Frontal cortex (tissue), 4 donors: Measurements from ENCODE around the gene CCAR1. TPM values are rescaled to one million over a fixed set of nuclear protein-coding genes. Genes with fewer than 3 reads are reported as not detected.
"Not testable (repeated sequence)": the region's sequence is repeated elsewhere in the genome, so short reads cannot be mapped to it uniquely, and the experiment has no call there.

ENCODE experiments used
- DNase-seq, 2 donors: peaks; one replicate each; pipeline ENCODE4 v3.0.0; 2012; ENCODE audit warnings: low spot score in 2 of 2
- FAIRE-seq: peaks from 2 replicates; lab custom pipeline; 2012; peaks lifted over from hg19 to GRCh38; lab: Jason Lieb, UNC
- total RNA-seq: library from RNA; depleted of rRNA; stranded (reverse); fragments of >200 nt; gene quantifications from one replicate; pipeline ENCODE4 v1.2.3, GENCODE V29; 2014
- donor health status: control.
- donor health status: control.
- donor health status: control.

CCAR1 gene, protein sequence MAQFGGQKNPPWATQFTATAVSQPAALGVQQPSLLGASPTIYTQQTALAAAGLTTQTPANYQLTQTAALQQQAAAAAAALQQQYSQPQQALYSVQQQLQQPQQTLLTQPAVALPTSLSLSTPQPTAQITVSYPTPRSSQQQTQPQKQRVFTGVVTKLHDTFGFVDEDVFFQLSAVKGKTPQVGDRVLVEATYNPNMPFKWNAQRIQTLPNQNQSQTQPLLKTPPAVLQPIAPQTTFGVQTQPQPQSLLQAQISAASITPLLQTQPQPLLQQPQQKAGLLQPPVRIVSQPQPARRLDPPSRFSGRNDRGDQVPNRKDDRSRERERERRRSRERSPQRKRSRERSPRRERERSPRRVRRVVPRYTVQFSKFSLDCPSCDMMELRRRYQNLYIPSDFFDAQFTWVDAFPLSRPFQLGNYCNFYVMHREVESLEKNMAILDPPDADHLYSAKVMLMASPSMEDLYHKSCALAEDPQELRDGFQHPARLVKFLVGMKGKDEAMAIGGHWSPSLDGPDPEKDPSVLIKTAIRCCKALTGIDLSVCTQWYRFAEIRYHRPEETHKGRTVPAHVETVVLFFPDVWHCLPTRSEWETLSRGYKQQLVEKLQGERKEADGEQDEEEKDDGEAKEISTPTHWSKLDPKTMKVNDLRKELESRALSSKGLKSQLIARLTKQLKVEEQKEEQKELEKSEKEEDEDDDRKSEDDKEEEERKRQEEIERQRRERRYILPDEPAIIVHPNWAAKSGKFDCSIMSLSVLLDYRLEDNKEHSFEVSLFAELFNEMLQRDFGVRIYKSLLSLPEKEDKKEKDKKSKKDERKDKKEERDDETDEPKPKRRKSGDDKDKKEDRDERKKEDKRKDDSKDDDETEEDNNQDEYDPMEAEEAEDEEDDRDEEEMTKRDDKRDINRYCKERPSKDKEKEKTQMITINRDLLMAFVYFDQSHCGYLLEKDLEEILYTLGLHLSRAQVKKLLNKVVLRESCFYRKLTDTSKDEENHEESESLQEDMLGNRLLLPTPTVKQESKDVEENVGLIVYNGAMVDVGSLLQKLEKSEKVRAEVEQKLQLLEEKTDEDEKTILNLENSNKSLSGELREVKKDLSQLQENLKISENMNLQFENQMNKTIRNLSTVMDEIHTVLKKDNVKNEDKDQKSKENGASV
- total RNA-seq: 45.2 TPM

- DNase-seq (peak; percentile 88 to 90), FAIRE-seq (no peak)
These were observed at the start of gene CCAR1 for GRCh38 chr10:68720793-68721672. TSS of gene CCAR1 (plus strand) at chr10:68721239. CDS start at chr10:68722505, 1,266 bp downstream.

DNA sequence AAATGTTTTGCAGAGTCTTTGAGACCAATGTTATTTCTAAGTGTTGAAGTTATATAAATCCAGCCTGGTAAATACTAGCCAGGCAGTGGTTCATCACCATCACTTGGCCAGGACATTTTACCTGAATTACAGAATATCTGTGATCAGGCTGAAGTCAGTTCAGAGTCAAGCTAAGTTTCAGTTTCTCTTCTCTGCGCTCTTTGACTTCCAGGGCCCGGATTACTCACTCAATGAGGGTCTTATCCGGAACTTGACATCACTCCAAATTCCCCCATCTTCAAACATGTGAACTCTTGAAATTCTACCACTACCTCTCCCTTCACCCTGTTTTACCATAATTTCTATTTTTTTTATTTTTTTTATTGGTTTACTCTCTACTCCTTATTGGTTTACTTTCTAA is 36.6 kb upstream of the CCAR1 start:
- no peak for FAIRE-seq
- DNase-seq: no peak

DNA sequence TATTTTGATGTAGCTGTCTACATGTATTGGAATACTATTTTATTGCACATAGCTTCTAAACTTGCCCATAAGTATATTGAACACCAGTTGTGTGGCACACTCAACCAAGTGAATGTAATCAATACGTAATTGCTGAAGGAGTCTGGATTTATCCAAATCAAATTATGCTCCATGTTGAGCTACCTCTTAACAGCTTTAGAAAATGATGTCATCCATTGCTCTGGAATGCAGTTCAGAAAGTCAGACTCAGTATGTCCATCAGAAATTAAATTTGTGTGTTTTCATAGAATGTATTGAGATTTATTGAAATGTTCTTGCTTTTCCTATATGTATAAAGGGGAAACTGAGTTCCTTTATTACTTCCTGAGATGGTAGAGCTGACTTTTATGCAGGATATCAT is 25.0 kb upstream of the CCAR1 start:
- no peak for DNase-seq
- no peak for FAIRE-seq

DNA sequence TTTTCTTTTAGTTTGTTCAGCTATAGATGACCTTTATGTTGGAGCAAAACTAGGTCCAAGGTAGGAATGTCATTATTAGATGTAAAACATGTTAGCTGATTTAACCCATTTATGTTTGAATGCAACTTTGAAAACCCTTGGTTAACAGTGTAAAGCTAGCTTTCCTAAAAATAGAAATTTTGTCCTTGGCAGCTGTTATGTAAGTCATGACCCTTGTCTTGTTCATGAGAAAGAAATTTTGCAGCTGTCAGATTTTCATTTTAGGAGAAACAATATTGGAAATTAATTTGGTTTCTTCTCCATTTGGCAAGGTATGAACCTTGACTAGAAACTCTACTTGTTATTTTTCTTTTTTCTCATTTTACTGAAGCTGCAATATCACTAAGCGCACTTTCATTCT is 23.9 kb upstream of the CCAR1 start:
- DNase-seq: no peak
- FAIRE-seq: no peak

GRCh38 chr10:68700197-68700596 is 20.8 kb upstream of the CCAR1 start:
- FAIRE-seq: no peak
- no peak for DNase-seq

GRCh38 chr10:68705548-68705947 is 15.5 kb upstream of the CCAR1 start:
- FAIRE-seq: no peak

DNA sequence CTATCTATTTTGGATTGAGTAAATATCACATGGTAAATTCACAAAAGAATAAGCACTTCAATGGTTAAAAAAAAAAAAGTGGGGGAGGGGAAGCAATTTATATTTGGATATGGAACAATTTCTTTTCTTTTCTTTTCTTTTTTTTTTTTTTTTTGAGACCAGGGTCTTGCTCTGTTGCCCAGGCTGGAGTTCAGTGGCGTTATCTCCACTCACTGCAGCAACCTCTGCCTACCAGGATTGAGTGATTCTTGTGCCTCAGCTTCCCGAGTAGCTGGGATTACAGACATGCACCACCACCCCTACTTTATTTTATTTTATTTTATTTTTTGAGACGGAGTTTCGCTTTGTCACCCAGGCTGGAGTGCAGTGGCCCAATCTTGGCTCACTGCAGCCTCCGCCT is 12.1 kb upstream of the CCAR1 start:
- DNase-seq, FAIRE-seq: not testable (repeated sequence)

More at GRCh38 chr10:68705548-68705947, 15.5 kb upstream of the CCAR1 start:
- DNase-seq: no peak

DNA sequence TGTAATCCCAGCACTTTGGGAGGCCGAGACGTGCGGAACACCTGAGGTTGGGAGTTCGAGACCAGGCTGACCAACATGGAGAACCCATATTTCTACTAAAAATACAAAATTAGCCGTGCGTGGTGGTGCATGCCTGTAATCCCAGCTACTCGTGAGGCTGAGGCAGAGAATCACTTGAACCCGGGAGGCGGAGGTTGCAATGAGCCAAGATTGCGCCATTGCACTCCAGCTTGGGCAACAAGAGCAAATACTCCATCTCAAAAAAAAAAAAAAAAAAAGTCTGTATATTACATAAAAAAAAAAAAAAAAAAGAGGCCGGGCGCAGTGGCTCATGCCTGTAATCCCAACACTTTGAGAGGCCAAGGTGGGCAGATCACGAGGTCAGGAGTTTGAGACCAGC is 8.0 kb upstream of the CCAR1 start:
- FAIRE-seq, DNase-seq: not testable (repeated sequence)

- DNase-seq (no peak), FAIRE-seq (no peak)
These were observed 3.6 kb upstream of the CCAR1 start for GRCh38 chr10:68717435-68717834.

GRCh38 chr10:68721673-68722335 is 765 bp downstream of the CCAR1 start:
- DNase-seq (peak; percentile 12 to 35), FAIRE-seq (no peak)

DNA sequence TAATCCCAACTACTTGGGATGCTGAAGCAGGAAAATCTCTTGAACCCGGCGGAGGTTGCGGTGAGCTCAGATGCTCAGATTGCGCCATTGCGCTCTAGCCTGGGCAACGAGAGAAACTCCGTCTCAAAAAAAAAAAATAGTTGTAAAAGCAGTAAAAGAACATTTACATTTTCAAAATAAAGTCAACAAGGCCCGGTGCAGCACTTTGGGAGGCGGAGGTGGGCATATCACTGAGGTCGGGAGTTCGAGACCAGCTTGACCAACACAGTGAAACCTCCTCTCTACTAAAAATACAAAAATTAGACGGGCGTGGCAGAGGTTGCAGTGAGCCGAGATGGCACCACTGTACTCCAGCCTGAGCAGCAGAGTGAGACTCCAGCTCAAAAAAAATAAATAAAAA is 4.0 kb downstream of the CCAR1 start:
- FAIRE-seq: no peak

DNA sequence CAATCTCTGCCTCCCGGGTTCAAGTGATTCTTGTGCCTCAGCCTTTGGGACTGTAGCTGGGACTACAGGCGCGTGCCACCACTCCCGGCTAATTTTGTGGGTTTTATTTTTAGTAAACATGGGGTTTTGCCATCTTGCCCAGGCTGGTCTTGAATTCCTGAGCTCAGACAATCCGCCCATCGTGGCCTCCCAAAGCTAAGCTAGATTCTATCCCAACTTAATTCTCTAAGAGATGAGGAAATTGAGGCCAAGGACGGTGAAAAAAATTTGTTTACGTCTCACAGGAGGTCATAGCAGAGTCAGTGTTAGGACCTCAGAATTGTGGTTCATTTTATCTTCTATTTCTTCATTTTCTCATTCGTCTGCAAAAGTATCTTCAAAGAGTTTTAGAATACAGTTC is 6.1 kb downstream of the CCAR1 start:
- FAIRE-seq (no peak), DNase-seq (no peak)

More for the DNA sequence above, 4.0 kb downstream of the CCAR1 start:
- no peak for DNase-seq

DNA sequence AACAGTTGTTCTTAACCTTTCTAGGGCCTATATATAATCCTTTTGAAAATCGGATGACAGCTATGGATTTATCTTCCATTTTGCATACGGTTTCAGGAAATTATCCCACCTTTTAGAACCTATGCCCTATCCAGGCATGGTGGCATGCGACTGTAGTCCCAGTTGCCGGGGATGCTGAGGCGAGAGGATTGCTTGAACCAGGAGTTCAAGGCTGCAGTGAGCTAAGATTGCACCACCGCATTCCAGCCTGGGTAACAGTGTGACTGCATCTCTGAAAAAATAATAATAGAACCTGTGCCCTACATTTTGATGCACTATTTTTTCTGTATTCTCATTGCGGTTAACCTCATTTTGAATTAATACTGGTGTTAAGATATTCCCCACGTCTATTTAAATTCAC is 11.6 kb downstream of the CCAR1 start:
- FAIRE-seq: no peak
- no peak for DNase-seq

DNA sequence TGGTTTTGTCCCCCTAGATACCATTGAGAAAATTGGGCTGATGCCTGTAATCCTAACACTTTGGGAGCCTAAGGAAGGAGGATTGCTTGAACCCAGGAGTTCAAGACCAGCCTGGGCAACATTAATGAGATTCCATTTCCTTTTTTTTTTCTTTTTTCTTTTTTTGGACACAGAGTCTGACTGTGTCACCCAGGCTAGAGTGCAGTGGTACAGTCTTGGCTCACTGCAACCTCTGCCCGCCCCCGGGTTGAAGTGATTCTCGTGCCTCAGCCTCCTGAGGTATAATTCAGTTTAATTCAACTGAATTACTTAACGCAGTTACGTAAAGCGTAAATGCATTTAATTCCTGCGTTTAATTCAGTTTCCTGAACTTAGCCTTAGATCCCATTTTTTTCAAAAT is 13.3 kb downstream of the CCAR1 start:
- FAIRE-seq: no peak
- no peak for DNase-seq

DNA sequence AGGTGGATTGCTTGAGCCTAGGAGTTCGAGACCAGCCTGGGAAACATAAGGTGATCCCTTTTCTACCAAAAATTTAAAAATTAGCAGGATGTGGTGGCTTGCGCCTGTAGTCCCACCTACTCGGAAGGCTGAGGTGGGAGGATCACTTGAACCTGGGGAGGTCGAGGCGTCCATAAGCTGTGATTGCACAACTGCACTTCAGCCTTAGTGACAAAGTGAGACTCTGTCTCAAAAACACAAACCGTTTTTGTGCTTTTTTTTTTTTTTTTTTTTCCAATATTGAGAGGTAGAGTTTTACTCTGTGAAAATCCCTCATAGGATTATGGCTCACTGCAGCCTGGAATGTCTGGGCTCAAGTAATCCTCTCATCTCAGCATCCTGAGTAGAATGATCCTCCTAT is 14.1 kb downstream of the CCAR1 start:
- no peak for FAIRE-seq

DNA sequence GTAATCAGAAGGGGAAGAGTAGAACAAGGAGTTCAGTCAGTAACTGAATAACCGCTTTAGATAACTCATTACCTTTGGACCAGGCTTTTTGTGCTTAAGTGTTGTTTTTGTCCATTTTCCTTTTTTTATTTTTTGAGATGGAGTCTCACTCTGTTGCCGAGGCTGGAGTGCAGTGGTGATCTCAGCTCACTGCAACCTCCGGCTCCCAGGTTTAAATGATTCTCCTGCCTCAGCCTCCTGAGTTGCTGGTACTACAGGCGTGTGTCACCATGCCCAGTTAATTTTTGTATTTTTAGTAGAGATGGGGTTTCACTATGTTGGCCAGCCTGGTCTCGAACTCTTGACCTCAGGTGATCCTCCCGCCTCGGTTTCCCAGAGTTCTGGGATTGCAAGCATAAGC is 14.7 kb downstream of the CCAR1 start:
- not testable (repeated sequence) for FAIRE-seq, DNase-seq

More for the DNA sequence above, 14.1 kb downstream of the CCAR1 start:
- no peak for DNase-seq

- not testable (repeated sequence) for FAIRE-seq, DNase-seq
These were observed 19.6 kb downstream of the CCAR1 start for GRCh38 chr10:68740676-68741075.

- FAIRE-seq (no peak), DNase-seq (no peak)
These were observed 21.4 kb downstream of the CCAR1 start for GRCh38 chr10:68742397-68742796.
